Keratinocyte (primary cell): Measurements from ENCODE around the gene SHC1. TPM values are rescaled to one million over a fixed set of nuclear protein-coding genes. Genes with fewer than 3 reads are reported as not detected.

Experiments used
- DNase-seq: peaks from one replicate; pipeline ENCODE4 v3.0.0-alpha.2; 2011; ENCODE audit warnings: low read depth, missing footprints, low spot score
- FAIRE-seq: peaks from 2 replicates; lab custom pipeline; 2011; peaks lifted over from hg19 to GRCh38; lab: Jason Lieb, UNC
- H2AFZ ChIP-seq: 2 replicates; pipeline ENCODE4 v1.6.0; 2012; ENCODE audit warnings: low read length, control low read depth, inconsistent platforms; ENCODE audit not compliant: control insufficient read depth
- H3K27ac ChIP-seq: 2 replicates; pipeline ENCODE4 v1.5.1; 2011; ENCODE audit warnings: low read length; ENCODE audit not compliant: control insufficient read depth, insufficient read depth
- H3K27me3 ChIP-seq: 3 replicates; pipeline ENCODE4 v1.6.0; 2011; ENCODE audit warnings: low read length; ENCODE audit not compliant: control insufficient read depth, insufficient read depth; ENCODE audit errors: extremely low read depth
- H3K36me3 ChIP-seq, 2 experiments: 2 replicates in 1 of 2; 3 replicates in 1 of 2; pipeline ENCODE4 v1.5.1; 2011; ENCODE audit warnings: low read length in 2 of 2, mild to moderate bottlenecking in 1 of 2; ENCODE audit not compliant: control insufficient read depth in 2 of 2, insufficient read depth in 2 of 2; ENCODE audit errors: extremely low read depth in 1 of 2
- H3K4me1 ChIP-seq: 3 replicates; pipeline ENCODE4 v1.5.1; 2011; ENCODE audit warnings: low read length; ENCODE audit not compliant: control insufficient read depth, insufficient read depth; ENCODE audit errors: extremely low read depth
- H3K4me2 ChIP-seq: 3 replicates; pipeline ENCODE4 v1.6.0; 2011; ENCODE audit warnings: low read depth, low read length; ENCODE audit not compliant: control insufficient read depth, insufficient read depth; ENCODE audit errors: extremely low read depth
- H3K4me3 ChIP-seq, 3 experiments: fragments of 200-600 bp in 1 of 3; sonication (generic) in 1 of 3; 2 replicates in 2 of 3; 3 replicates in 1 of 3; pipeline ENCODE4 v1.5.1; 2011 to 2016; ENCODE audit warnings: low read length in 3 of 3, mild to moderate bottlenecking in 3 of 3, control low read depth in 2 of 3, inconsistent platforms in 1 of 3, low read depth in 1 of 3, mixed read lengths in 1 of 3, mixed run types in 1 of 3, moderate library complexity in 1 of 3; ENCODE audit not compliant: control insufficient read depth in 2 of 3, insufficient read depth in 2 of 3; ENCODE audit errors: extremely low read depth in 1 of 3
- H3K79me2 ChIP-seq: 2 replicates; pipeline ENCODE4 v1.6.0; 2012; ENCODE audit warnings: low read length; ENCODE audit not compliant: control insufficient read depth, insufficient read depth
- H3K9ac ChIP-seq: 3 replicates; pipeline ENCODE4 v1.6.0; 2011; ENCODE audit warnings: low read length; ENCODE audit not compliant: control insufficient read depth, insufficient read depth; ENCODE audit errors: extremely low read depth
- H3K9me1 ChIP-seq: 3 replicates; pipeline ENCODE4 v1.6.0; 2011; ENCODE audit warnings: low read length; ENCODE audit not compliant: control insufficient read depth, insufficient read depth; ENCODE audit errors: extremely low read depth
- H3K9me3 ChIP-seq: 2 replicates; pipeline ENCODE4 v1.5.1; 2012; ENCODE audit warnings: low read depth, low read length; ENCODE audit not compliant: control insufficient read depth
- H4K20me1 ChIP-seq: 3 replicates; pipeline ENCODE4 v1.6.0; 2011; ENCODE audit warnings: low read length; ENCODE audit not compliant: control insufficient read depth, insufficient read depth; ENCODE audit errors: extremely low read depth
- EZH2 ChIP-seq: IDR thresholded peaks from one replicate; pipeline ENCODE4 v1.6.1; 2012; ENCODE audit warnings: inconsistent platforms, mild to moderate bottlenecking, low read length, moderate library complexity
- dilution Hi-C: fragments of 300-500 bp; cut with MboI; formaldehyde crosslinking; loops from one replicate; pipeline ENCODE4 v1.7.0; 2020; ENCODE audit warnings: low sequenced_read_pairs; ENCODE audit not compliant: extremely low pct_ligation_motif_present
- polyA plus RNA-seq, 5 experiments: library from polyadenylated mRNA; depleted of rRNA in 3 of 5; stranded (reverse) in 3 of 5; stranded (forward) in 1 of 5; unstranded in 1 of 5; fragments of >200 nt; gene quantifications; 1 replicate in 1 of 5; 2 replicates in 3 of 5; 3 replicates in 1 of 5; pipeline versions ENCODE4 v1.2.1 to v1.2.3, GENCODE V29; 2011 to 2012; ENCODE audit warnings: missing spikeins in 2 of 5, low read depth in 1 of 5, low replicate concordance in 1 of 5
- TF ChIP-seq, protein P1 (sequence below), 3 experiments: IDR thresholded peaks in 1 of 3; conservative IDR thresholded peaks in 1 of 3; optimal IDR thresholded peaks in 1 of 3; 2 replicates in 2 of 3; 3 replicates in 1 of 3; pipeline versions ENCODE3 to v1.5.1; 2011; ENCODE audit warnings: low read length in 3 of 3, mild to moderate bottlenecking in 3 of 3, moderate library complexity in 2 of 3, control low read depth in 1 of 3, inconsistent platforms in 1 of 3; ENCODE audit not compliant: insufficient read depth in 2 of 3; ENCODE audit errors: extremely low read depth in 1 of 3

The SHC1 gene
- polyA plus RNA-seq, 1 donor (not counting 4 experiments of a cell fraction or from before 2014, with no cell fraction given): 245 TPM

DNA sequence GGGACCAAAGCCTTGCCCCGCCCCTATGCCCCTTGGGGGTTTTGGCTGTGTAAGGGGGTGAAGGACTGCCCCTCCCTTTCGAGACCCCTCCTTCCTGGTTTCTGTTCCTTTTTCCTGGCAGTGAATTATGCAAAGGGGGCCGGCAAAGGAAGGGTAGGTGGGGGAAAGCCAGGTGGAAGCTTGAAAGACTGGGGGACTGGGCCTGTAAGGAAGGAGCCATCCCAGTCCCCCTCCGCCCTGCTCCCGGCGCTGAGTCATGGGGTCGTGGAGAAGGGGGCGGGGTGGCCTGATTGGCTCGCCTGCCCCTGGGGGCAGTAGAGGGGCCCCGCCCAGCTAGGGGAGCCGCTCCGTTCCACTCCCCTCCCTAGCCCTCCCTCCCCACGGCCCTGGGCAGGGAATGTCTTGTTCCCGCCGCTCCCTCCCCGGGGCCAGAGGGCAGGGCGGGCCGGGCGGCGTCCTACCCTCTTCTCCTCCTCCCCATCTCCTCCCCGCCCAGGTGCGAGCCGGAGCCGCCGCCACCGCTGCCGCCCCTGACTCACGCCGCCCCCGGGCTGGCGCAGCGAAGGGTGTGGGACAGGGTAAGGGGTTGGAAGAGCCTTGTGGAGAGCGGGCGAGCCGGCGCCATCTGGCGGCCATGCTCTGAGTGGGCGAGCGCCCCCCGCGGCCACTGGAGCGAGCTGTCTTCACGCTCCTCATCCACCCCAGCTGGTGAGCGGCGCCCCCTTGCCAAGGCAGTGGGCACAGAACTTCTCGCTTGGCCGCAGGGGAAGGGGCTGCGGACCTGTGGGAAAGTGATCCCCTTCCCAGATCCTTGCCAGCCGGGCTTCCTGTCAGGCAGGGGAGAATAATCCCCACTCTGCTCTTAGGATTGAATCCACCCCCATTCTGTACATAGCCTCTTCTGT is 46.7 kb upstream of the SHC1 start:
- TF ChIP-seq, protein P1, sequence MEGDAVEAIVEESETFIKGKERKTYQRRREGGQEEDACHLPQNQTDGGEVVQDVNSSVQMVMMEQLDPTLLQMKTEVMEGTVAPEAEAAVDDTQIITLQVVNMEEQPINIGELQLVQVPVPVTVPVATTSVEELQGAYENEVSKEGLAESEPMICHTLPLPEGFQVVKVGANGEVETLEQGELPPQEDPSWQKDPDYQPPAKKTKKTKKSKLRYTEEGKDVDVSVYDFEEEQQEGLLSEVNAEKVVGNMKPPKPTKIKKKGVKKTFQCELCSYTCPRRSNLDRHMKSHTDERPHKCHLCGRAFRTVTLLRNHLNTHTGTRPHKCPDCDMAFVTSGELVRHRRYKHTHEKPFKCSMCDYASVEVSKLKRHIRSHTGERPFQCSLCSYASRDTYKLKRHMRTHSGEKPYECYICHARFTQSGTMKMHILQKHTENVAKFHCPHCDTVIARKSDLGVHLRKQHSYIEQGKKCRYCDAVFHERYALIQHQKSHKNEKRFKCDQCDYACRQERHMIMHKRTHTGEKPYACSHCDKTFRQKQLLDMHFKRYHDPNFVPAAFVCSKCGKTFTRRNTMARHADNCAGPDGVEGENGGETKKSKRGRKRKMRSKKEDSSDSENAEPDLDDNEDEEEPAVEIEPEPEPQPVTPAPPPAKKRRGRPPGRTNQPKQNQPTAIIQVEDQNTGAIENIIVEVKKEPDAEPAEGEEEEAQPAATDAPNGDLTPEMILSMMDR (optimal IDR thresholded peaks at IDR 0.05 in 1 of 3, IDR thresholded peaks at IDR 0.05 in 1 of 3, conservative IDR thresholded peaks at IDR 0.05 in 1 of 3; ENCODE audit: extremely low read depth in 1 of 3, insufficient read depth in 2 of 3, low read length in 3 of 3): peak in 2 of 3 experiments; percentile 96 to 100
- TF ChIP-seq EZH2: no peak
- DNase-seq (peak; percentile 88), FAIRE-seq (peak; percentile 13)
- Histone ChIP-seq H3K4me2 (peak overlapping the region; percentile 74), H4K20me1 (peaks cover 6% of the 10 kb centered on the region), H3K4me1 (peaks cover 44% of the 10 kb centered on the region), H3K27ac (peak overlapping the region; percentile 69), H3K36me3 (peaks cover 30 to 40% of the 10 kb centered on the region in 2 experiments), H3K9me1 (no peaks in the 10 kb centered on the region), H3K9ac (peak overlapping the region; percentile 54), H3K79me2 (peaks cover 7% of the 10 kb centered on the region), H3K4me3 (peak overlapping the region in 1 of 3 experiments; percentile 26), H3K9me3 (no peaks in the 10 kb centered on the region), H3K27me3 (no peaks in the 10 kb centered on the region), H2AFZ (peak overlapping the region; percentile 8)
- dilution Hi-C loops: no loop called here

DNA sequence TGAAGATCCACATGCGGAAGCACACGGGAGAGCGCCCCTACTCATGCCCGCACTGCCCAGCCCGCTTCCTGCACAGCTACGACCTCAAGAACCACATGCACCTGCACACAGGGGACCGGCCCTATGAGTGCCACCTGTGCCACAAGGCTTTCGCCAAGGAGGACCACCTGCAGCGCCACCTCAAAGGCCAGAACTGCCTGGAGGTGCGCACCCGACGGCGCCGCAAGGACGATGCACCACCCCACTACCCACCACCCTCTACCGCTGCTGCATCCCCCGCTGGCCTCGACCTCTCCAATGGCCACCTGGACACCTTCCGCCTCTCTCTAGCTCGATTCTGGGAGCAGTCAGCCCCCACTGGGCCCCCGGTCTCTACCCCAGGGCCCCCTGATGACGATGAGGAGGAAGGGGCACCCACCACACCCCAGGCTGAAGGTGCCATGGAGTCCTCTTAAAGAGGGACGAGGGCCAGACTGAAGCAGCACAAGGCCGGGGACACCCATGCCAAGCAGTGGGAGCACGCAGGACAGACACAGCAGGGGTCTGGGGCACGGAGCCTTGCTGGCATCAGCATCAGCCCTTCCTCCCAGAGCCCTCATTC is 45.8 kb upstream of the SHC1 start:
- Histone ChIP-seq H3K4me3 (no peak overlapping the region), H2AFZ (no peak overlapping the region), H4K20me1 (peaks cover 6% of the 10 kb centered on the region), H3K9me1 (no peaks in the 10 kb centered on the region), H3K4me1 (peaks cover 45% of the 10 kb centered on the region), H3K9me3 (no peaks in the 10 kb centered on the region), H3K36me3 (peaks cover 30 to 45% of the 10 kb centered on the region in 2 experiments), H3K9ac (peak overlapping the region; percentile 38), H3K27ac (peak overlapping the region; percentile 69), H3K79me2 (peaks cover 7% of the 10 kb centered on the region), H3K27me3 (no peaks in the 10 kb centered on the region), H3K4me2 (no peak overlapping the region)
- DNase-seq (no peak), FAIRE-seq (no peak)
- dilution Hi-C loops: no loop called here
- TF ChIP-seq, protein P1 (optimal IDR thresholded peaks at IDR 0.05 in 1 of 3, IDR thresholded peaks at IDR 0.05 in 1 of 3, conservative IDR thresholded peaks at IDR 0.05 in 1 of 3; ENCODE audit: extremely low read depth in 1 of 3, insufficient read depth in 2 of 3, low read length in 3 of 3): no peak
- no peak for TF ChIP-seq EZH2
